HG02970 (cell line): ENCODE results near the gene RYR2.

Experiments
- ATAC-seq: cut with Tn5 transposase; IDR thresholded peaks from one replicate; pipeline ENCODE4 v1.9.1; 2021; ENCODE audit warnings: mild to moderate bottlenecking, moderate library complexity, moderate number of reproducible peaks; ENCODE audit not compliant: unreplicated experiment, low FRiP score

RYR2 gene

GRCh38 chr1:237183963-237184540 lies 142.1 kb downstream of the RYR2 start:
- ATAC-seq: no peak

- ATAC-seq: no peak
Measured at GRCh38 chr1:237186675-237187074, 144.7 kb downstream of the RYR2 start.

GRCh38 chr1:237187842-237188241 lies 145.9 kb downstream of the RYR2 start:
- ATAC-seq: no peak

- ATAC-seq: no peak
Measured at GRCh38 chr1:237191403-237191802, 149.4 kb downstream of the RYR2 start.

- no peak for ATAC-seq
Measured at GRCh38 chr1:237197470-237198425, 155.8 kb downstream of the RYR2 start.

GRCh38 chr1:237199026-237199425 lies 157.0 kb downstream of the RYR2 start:
- ATAC-seq: no peak

- ATAC-seq: no peak
Measured at GRCh38 chr1:237201155-237201554, 159.2 kb downstream of the RYR2 start.

GRCh38 chr1:237204841-237205240 lies 162.9 kb downstream of the RYR2 start:
- ATAC-seq: no peak

- no peak for ATAC-seq
Measured at GRCh38 chr1:237205400-237206064, 163.5 kb downstream of the RYR2 start.

- no peak for ATAC-seq
Measured at GRCh38 chr1:237206065-237206414, 164.1 kb downstream of the RYR2 start.

- ATAC-seq: no peak
Measured at GRCh38 chr1:237211031-237211430, 169.0 kb downstream of the RYR2 start.

- ATAC-seq: no peak
Measured at GRCh38 chr1:237211540-237211939, 169.6 kb downstream of the RYR2 start.

- ATAC-seq: no peak
Measured at GRCh38 chr1:237219751-237220642, 178.0 kb downstream of the RYR2 start.

GRCh38 chr1:237223419-237223818 lies 181.4 kb downstream of the RYR2 start:
- no peak for ATAC-seq

- no peak for ATAC-seq
Measured at GRCh38 chr1:237226177-237226944, 184.4 kb downstream of the RYR2 start.

GRCh38 chr1:237227476-237227875 lies 185.5 kb downstream of the RYR2 start:
- no peak for ATAC-seq

GRCh38 chr1:237228421-237228820 lies 186.4 kb downstream of the RYR2 start:
- no peak for ATAC-seq

- ATAC-seq: no peak
Measured at GRCh38 chr1:237229333-237229732, 187.3 kb downstream of the RYR2 start.

- ATAC-seq: no peak
Measured at GRCh38 chr1:237232501-237232900, 190.5 kb downstream of the RYR2 start.

- no peak for ATAC-seq
Measured at GRCh38 chr1:237235091-237235490, 193.1 kb downstream of the RYR2 start.
